HepG2 (cell line): ENCODE data around the gene GNPNAT1. TPM values are rescaled to one million over a fixed set of nuclear protein-coding genes. Genes with fewer than 3 reads are reported as not detected.
A peak's percentile ranks its signal among the peaks of the same experiment; 100 is the strongest.

ENCODE experiments used
- AKAP8 ChIP-seq: sonication (generic); formaldehyde crosslinking; IDR thresholded peaks from 2 replicates; pipeline ENCODE4 v1.5.1; 2020; ENCODE audit warnings: mild to moderate bottlenecking, missing genetic modification reagents
- ATAD3A ChIP-seq: sonication (generic); formaldehyde crosslinking; IDR thresholded peaks from 2 replicates; pipeline ENCODE4 v1.4.0; 2020; ENCODE audit warnings: missing genetic modification reagents
- CHCHD3 ChIP-seq: sonication (generic); formaldehyde crosslinking; IDR thresholded peaks from 2 replicates; pipeline ENCODE4 v1.8.0; 2022; ENCODE audit warnings: mild to moderate bottlenecking, missing genetic modification reagents, moderate library complexity
- ELF3 ChIP-seq: IDR thresholded peaks from 2 replicates; pipeline ENCODE4 v1.6.1; 2016; ENCODE audit warnings: missing genetic modification reagents, missing compliant biosample characterization
- HMG20B ChIP-seq: conservative IDR thresholded peaks from 2 replicates; pipeline ENCODE4 v1.6.1; 2016; ENCODE audit warnings: missing genetic modification reagents, missing compliant biosample characterization
- HMGXB3 ChIP-seq: sonication (generic); formaldehyde crosslinking; IDR thresholded peaks from 2 replicates; pipeline ENCODE4 v1.4.0; 2020; ENCODE audit warnings: missing genetic modification reagents, borderline replicate concordance
- HOXA9 ChIP-seq: sonication (generic); formaldehyde crosslinking; IDR thresholded peaks from 2 replicates; pipeline ENCODE4 v1.8.1; 2022; ENCODE audit warnings: missing genetic modification reagents, mild to moderate bottlenecking, moderate library complexity, borderline replicate concordance
- JUN ChIP-seq: sonication (generic); formaldehyde crosslinking; IDR thresholded peaks from 2 replicates; pipeline ENCODE4 v1.4.0; 2020; ENCODE audit warnings: mild to moderate bottlenecking, missing genetic modification reagents
- KDM4B ChIP-seq: sonication (generic); formaldehyde crosslinking; IDR thresholded peaks from 2 replicates; pipeline ENCODE4 v1.4.0; 2020; ENCODE audit warnings: missing genetic modification reagents
- POLR2AphosphoS2 ChIP-seq: IDR thresholded peaks from 2 replicates; pipeline ENCODE4 v1.6.1; 2011; ENCODE audit warnings: low read depth, low read length, improper control_type of control experiment
- RFX5 ChIP-seq: IDR thresholded peaks from 2 replicates; pipeline ENCODE4 v1.6.1; 2011; ENCODE audit warnings: low read depth, low read length, improper control_type of control experiment
- SCMH1 ChIP-seq: sonication (generic); formaldehyde crosslinking; IDR thresholded peaks from 2 replicates; pipeline ENCODE4 v1.9.0; 2021; ENCODE audit warnings: missing genetic modification reagents, mild to moderate bottlenecking, borderline replicate concordance
- SIN3A ChIP-seq: IDR thresholded peaks from 2 replicates; pipeline ENCODE4 v1.6.1; 2011; ENCODE audit warnings: low read depth, mild to moderate bottlenecking, control low read depth, low read length, borderline replicate concordance
- TCF7L2 ChIP-seq: IDR thresholded peaks from 2 replicates; pipeline ENCODE4 v1.6.1; 2011; ENCODE audit warnings: mild to moderate bottlenecking, low read depth, low read length, moderate library complexity
- TGIF2 ChIP-seq: IDR thresholded peaks from 2 replicates; pipeline ENCODE4 v1.6.1; 2016; ENCODE audit warnings: control low read depth, missing compliant biosample characterization
- ZFP41 ChIP-seq: sonication (generic); formaldehyde crosslinking; IDR thresholded peaks from 2 replicates; pipeline ENCODE4 v1.4.0; 2020; ENCODE audit warnings: mild to moderate bottlenecking, missing genetic modification reagents, borderline replicate concordance
- ZNF616 ChIP-seq: sonication (generic); formaldehyde crosslinking; IDR thresholded peaks from 2 replicates; pipeline ENCODE4 v1.5.0; 2020; ENCODE audit warnings: low read depth, mild to moderate bottlenecking, missing genetic modification reagents
- ZNF891 ChIP-seq: sonication (generic); formaldehyde crosslinking; IDR thresholded peaks from 2 replicates; pipeline ENCODE4 v1.5.0; 2020; ENCODE audit warnings: mild to moderate bottlenecking, missing genetic modification reagents
- polyA plus RNA-seq, 8 experiments: library from polyadenylated mRNA; depleted of rRNA in 3 of 8; stranded (reverse) in 7 of 8; unstranded in 1 of 8; fragments of >200 nt; fragmentation: Illumina TruSeq in 4 of 8; extraction: Trizol in 4 of 8; gene quantifications; 2 replicates each; pipeline versions ENCODE4 v1.2.1 to v1.2.3, GENCODE V29; 2011 to 2016; ENCODE audit warnings: low read depth in 4 of 8, missing spikeins in 1 of 8, mixed read lengths in 1 of 8; ENCODE audit not compliant: insufficient read depth in 1 of 8
- total RNA-seq, 5 experiments: library from RNA; depleted of rRNA; stranded (reverse); fragments of >200 nt; fragmentation: Illumina TruSeq; extraction: Trizol; gene quantifications; 2 replicates each; pipeline ENCODE4 v1.2.3, GENCODE V29; 2016; ENCODE audit warnings: low read depth in 1 of 5
- TF ChIP-seq, protein P1 (sequence below): sonication (generic); formaldehyde crosslinking; IDR thresholded peaks from 2 replicates; pipeline ENCODE4 v1.4.0; 2020; ENCODE audit warnings: mild to moderate bottlenecking, missing genetic modification reagents
- TF ChIP-seq, protein P2 (sequence below): sonication (generic); formaldehyde crosslinking; IDR thresholded peaks from 2 replicates; pipeline ENCODE4 v1.8.1; 2023; ENCODE audit warnings: mild to moderate bottlenecking, inconsistent platforms, moderate library complexity, missing genetic modification reagents, borderline replicate concordance
- TF ChIP-seq, protein P3 (sequence below), 2 experiments: sonication (generic) in 1 of 2; formaldehyde crosslinking in 1 of 2; IDR thresholded peaks; 2 replicates each; pipeline versions ENCODE4 v1.4.0 to v1.6.1; 2018 to 2020; ENCODE audit warnings: missing genetic modification reagents in 2 of 2, borderline replicate concordance in 1 of 2, low read depth in 1 of 2, mild to moderate bottlenecking in 1 of 2, missing biosample characterization in 1 of 2

GNPNAT1 gene
- total and polyA plus RNA-seq, 2 of the 13 experiments (the other 11 are each of a cell fraction or from before 2014, with no cell fraction given): 38.3 to 54.9 TPM

- TF ChIP-seq SCMH1 (CRISPR knock-in tag) (no peak), ZNF891 (CRISPR knock-in tag) (no peak), ZNF616 (CRISPR knock-in tag) (no peak; the same call in 1 of the 2 replicates), TGIF2 (CRISPR knock-in tag) (no peak; the same call in 1 of the 2 replicates), HMGXB3 (CRISPR knock-in tag) (no peak), HOXA9 (CRISPR knock-in tag) (peak; percentile 72; the same call in 1 of the 2 replicates), ELF3 (CRISPR knock-in tag) (no peak), ZFP41 (CRISPR knock-in tag) (peak; percentile 70; the same call in 1 of the 2 replicates), HMG20B (CRISPR knock-in tag) (no peak), CHCHD3 (CRISPR knock-in tag) (peak; percentile 98), SIN3A (peak; percentile 75; the same call in 1 of the 2 replicates), AKAP8 (CRISPR knock-in tag) (peak; percentile 57; the same call in 1 of the 2 replicates), POLR2AphosphoS2 (no peak), ATAD3A (no peak; the same call in 1 of the 2 replicates), RFX5 (no peak), JUN (peak; percentile 26; the same call in 1 of the 2 replicates), KDM4B (CRISPR knock-in tag) (peak; percentile 79; the same call in 1 of the 2 replicates), TCF7L2 (no peak)
- TF ChIP-seq, protein P1, sequence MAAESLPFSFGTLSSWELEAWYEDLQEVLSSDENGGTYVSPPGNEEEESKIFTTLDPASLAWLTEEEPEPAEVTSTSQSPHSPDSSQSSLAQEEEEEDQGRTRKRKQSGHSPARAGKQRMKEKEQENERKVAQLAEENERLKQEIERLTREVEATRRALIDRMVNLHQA (CRISPR knock-in tag): no peak
- TF ChIP-seq, protein P2, sequence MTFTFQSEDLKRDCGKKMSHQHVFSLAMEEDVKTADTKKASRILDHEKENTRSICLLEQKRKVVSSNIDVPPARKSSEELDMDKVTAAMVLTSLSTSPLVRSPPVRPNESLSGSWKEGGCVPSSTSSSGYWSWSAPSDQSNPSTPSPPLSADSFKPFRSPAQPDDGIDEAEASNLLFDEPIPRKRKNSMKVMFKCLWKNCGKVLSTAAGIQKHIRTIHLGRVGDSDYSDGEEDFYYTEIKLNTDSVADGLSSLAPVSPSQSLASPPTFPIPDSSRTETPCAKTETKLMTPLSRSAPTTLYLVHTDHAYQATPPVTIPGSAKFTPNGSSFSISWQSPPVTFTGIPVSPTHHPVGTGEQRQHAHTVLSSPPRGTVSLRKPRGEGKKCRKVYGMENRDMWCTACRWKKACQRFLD (CRISPR knock-in tag): no peak; the same call in 1 of the 2 replicates
- TF ChIP-seq, protein P3, sequence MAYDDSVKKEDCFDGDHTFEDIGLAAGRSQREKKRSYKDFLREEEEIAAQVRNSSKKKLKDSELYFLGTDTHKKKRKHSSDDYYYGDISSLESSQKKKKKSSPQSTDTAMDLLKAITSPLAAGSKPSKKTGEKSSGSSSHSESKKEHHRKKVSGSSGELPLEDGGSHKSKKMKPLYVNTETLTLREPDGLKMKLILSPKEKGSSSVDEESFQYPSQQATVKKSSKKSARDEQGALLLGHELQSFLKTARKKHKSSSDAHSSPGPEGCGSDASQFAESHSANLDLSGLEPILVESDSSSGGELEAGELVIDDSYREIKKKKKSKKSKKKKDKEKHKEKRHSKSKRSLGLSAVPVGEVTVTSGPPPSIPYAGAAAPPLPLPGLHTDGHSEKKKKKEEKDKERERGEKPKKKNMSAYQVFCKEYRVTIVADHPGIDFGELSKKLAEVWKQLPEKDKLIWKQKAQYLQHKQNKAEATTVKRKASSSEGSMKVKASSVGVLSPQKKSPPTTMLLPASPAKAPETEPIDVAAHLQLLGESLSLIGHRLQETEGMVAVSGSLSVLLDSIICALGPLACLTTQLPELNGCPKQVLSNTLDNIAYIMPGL (CRISPR knock-in tag; IDR thresholded peaks at IDR 0.05; ENCODE audit: borderline replicate concordance in 1 of 2, low read depth in 1 of 2): peak; percentile 80 to 85; a peak in 3 of 4 replicates
Measured at GRCh38 chr14:52791223-52792096, at the start of gene GNPNAT1 (continued).
